CD4-positive, CD25-positive, alpha-beta regulatory T cell (primary cell): ENCODE data around the gene MIA. TPM values are rescaled to one million over a fixed set of nuclear protein-coding genes. Genes with fewer than 3 reads are reported as not detected.

Source experiments
- ATAC-seq, 2 donors: fragments of 150-1000 bp; cut with Tn5 transposase; one replicate each; pipeline ENCODE4 v1.10.0; 2021; ENCODE audit warnings: low read depth in 2 of 2, moderate number of reproducible peaks in 2 of 2, moderate library complexity in 1 of 2
- DNase-seq, 3 donors: peaks; one replicate each; pipeline versions ENCODE4 v3.0.0 to v3.0.0-alpha.2; 2012 to 2022; ENCODE audit warnings: mixed read lengths in 1 of 3
- H3K27ac ChIP-seq: one replicate; pipeline ENCODE4 v1.7.0; 2013; ENCODE audit warnings: mild to moderate bottlenecking, low read length; ENCODE audit not compliant: insufficient read depth, poor library complexity, severe bottlenecking
- H3K27me3 ChIP-seq: one replicate; pipeline ENCODE4 v1.7.0; 2013; ENCODE audit warnings: low read length; ENCODE audit not compliant: control insufficient read depth, insufficient read depth
- H3K36me3 ChIP-seq: one replicate; pipeline ENCODE4 v1.7.0; 2013; ENCODE audit warnings: mild to moderate bottlenecking, low read length, moderate library complexity; ENCODE audit not compliant: control insufficient read depth, insufficient read depth
- H3K4me1 ChIP-seq: 2 replicates; pipeline ENCODE4 v1.7.0; 2013; ENCODE audit warnings: mild to moderate bottlenecking, low read length; ENCODE audit not compliant: insufficient read depth, control insufficient read depth, poor library complexity, severe bottlenecking
- H3K4me3 ChIP-seq: one replicate; pipeline ENCODE4 v1.7.0; 2013; ENCODE audit warnings: low read depth, mild to moderate bottlenecking, low read length, moderate library complexity
- H3K9me3 ChIP-seq, 2 experiments: 1 replicate in 1 of 2; 2 replicates in 1 of 2; pipeline ENCODE4 v1.7.0; 2013; ENCODE audit warnings: low read length in 2 of 2, mild to moderate bottlenecking in 1 of 2, moderate library complexity in 1 of 2; ENCODE audit not compliant: control insufficient read depth in 2 of 2
- H3K27ac Mint-ChIP-seq, 3 donors: one replicate each; pipeline ENCODE4 v1.8.0; 2020 to 2022; ENCODE audit warnings: mild to moderate bottlenecking in 3 of 3, mixed read lengths in 3 of 3, moderate library complexity in 2 of 3
- H3K27me3 Mint-ChIP-seq: one replicate; pipeline ENCODE4 v1.8.0; 2022; ENCODE audit warnings: mild to moderate bottlenecking, mixed read lengths
- H3K36me3 Mint-ChIP-seq: one replicate; pipeline ENCODE4 v1.8.0; 2020; ENCODE audit warnings: mixed read lengths
- H3K4me1 Mint-ChIP-seq, 4 donors: one replicate each; pipeline ENCODE4 v1.8.0; 2020 to 2022; ENCODE audit warnings: mixed read lengths in 4 of 4, mild to moderate bottlenecking in 1 of 4
- H3K4me3 Mint-ChIP-seq, 4 donors: one replicate each; pipeline ENCODE4 v1.8.0; 2020 to 2022; ENCODE audit warnings: mild to moderate bottlenecking in 4 of 4, mixed read lengths in 4 of 4, moderate library complexity in 3 of 4
- H3K9me3 Mint-ChIP-seq, 7 donors: one replicate each; pipeline ENCODE4 v1.8.0; 2020 to 2022; ENCODE audit warnings: mixed read lengths in 7 of 7, mild to moderate bottlenecking in 3 of 7, moderate library complexity in 2 of 7
- polyA plus RNA-seq, 4 donors: library from polyadenylated mRNA; unstranded; fragments of 300-500 nt; fragmentation: Illumina TruSeq; gene quantifications; one replicate each; pipeline ENCODE4 v1.2.3, GENCODE V29; 2021
- total RNA-seq: library from RNA; stranded (reverse); gene quantifications from one replicate; pipeline ENCODE4 v1.2.3, GENCODE V29; 2022

The MIA gene
- total and polyA plus RNA-seq, 5 donors from 2014 or later, result not detected

DNA sequence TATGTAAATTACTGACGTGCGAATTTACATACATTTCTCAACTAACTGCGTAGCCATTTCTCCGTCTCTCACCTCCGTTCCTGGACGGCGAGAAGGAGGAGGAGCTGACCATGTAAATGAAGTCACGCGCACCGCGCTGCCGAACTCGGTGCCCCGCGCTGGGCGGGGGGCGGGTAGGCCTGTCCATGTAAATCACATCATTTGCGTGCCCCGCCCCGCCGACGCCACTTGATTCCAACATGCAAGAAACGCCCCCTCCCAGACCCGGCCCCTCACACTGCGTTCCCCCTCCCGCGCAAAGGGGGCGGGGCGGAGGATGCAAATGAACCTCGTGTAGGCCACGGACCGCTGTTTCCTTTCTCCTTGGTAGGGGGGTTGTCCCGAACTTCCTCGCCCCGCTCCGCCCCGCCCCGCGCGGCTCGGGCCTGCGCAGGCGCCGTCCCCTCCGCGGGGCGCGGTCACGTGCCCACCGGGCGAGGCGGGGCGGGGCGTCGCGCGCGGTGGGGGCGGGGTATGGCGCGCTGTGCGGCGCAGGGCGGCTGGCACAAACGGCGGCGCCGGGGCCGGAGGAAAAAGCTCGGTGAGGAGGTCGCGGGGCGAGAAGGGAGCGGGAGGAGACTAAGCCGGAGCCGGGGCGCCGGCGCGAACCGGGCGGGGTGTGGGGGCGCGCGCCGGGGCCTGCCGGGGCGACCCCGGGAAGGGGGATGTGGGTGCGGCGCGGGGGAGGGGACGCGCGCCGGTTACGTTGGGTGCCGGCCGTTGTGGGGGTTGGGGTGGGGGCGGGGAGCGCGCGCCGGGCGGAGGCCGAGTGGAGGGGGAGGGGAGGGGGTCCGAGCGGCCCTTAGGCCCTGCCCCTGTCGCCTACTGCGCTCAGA lies 23.6 kb downstream of the MIA start, which contains the start of gene EGLN2:
Gene EGLN2, plus strand, starts transcription at position 509 of the 875 bp plus-strand sequence. CDS start 1,382 bp downstream, outside the sequence.
- H3K36me3 Mint-ChIP-seq, result peaks cover 13% of the 10 kb centered on the region
- Histone ChIP-seq H3K36me3 (peaks cover 5% of the 10 kb centered on the region), H3K27me3 (no peaks in the 10 kb centered on the region), H3K9me3 (no peaks in the 10 kb centered on the region), H3K4me1 (peaks cover 55% of the 10 kb centered on the region), H3K27ac (peak within 1 kb of the TSS; percentile 96), H3K4me3 (peak within 1 kb of the TSS; percentile 90)
- peak within 1 kb of the TSS; percentile 88 to 96 (median 94) for H3K4me3 Mint-ChIP-seq
- no peaks in the 10 kb centered on the region for H3K27me3 Mint-ChIP-seq
- H3K27ac Mint-ChIP-seq, result peak within 1 kb of the TSS; percentile 96 to 100 (median 100)
- H3K4me1 Mint-ChIP-seq, result peaks cover 6 to 56% (median 30%) of the 10 kb centered on the region in 4 donors
- H3K9me3 Mint-ChIP-seq, result no peaks in the 10 kb centered on the region
- ATAC-seq, result peak; percentile 83 to 87
- peak; percentile 100 for DNase-seq

- ATAC-seq, result no peak
- H3K36me3 Mint-ChIP-seq, result peaks cover 13% of the 10 kb centered on the region
- H3K4me3 Mint-ChIP-seq, result peak overlapping the region; percentile 88 to 96 (median 92)
Measured at GRCh38 chr19:40799558-40800338, 24.4 kb downstream of the MIA start.

GRCh38 chr19:40800339-40800996 lies 25.1 kb downstream of the MIA start:
- H3K4me3 ChIP-seq, result peak overlapping the region; percentile 74
- peak overlapping the region; percentile 74 for H3K27ac ChIP-seq
- ATAC-seq, result no peak
- no peaks in the 10 kb centered on the region for H3K27me3 Mint-ChIP-seq
- peaks cover 70% of the 10 kb centered on the region for H3K4me1 ChIP-seq
- no peak for DNase-seq
- no peaks in the 10 kb centered on the region for H3K9me3 ChIP-seq
- H3K4me1 Mint-ChIP-seq, result peaks cover 14 to 72% (median 44%) of the 10 kb centered on the region in 4 donors
- peaks cover 13% of the 10 kb centered on the region for H3K36me3 Mint-ChIP-seq
- peak overlapping the region; percentile 88 to 96 (median 92) for H3K4me3 Mint-ChIP-seq
- H3K36me3 ChIP-seq, result peaks cover 6% of the 10 kb centered on the region
- peaks cover 0 to 1% (median 0%) of the 10 kb centered on the region in 7 donors for H3K9me3 Mint-ChIP-seq
- no peaks in the 10 kb centered on the region for H3K27me3 ChIP-seq
- peak overlapping the region; percentile 87 to 91 (median 91) for H3K27ac Mint-ChIP-seq

More at GRCh38 chr19:40799558-40800338, 24.4 kb downstream of the MIA start:
- Histone ChIP-seq H3K27me3 (no peaks in the 10 kb centered on the region), H3K4me3 (peak overlapping the region; percentile 74), H3K36me3 (peaks cover 5% of the 10 kb centered on the region), H3K27ac (peak overlapping the region; percentile 74), H3K4me1 (peaks cover 63% of the 10 kb centered on the region), H3K9me3 (no peaks in the 10 kb centered on the region)
- peak overlapping the region; percentile 87 to 91 (median 91) for H3K27ac Mint-ChIP-seq
- no peaks in the 10 kb centered on the region for H3K27me3 Mint-ChIP-seq
- peaks cover 10 to 64% (median 38%) of the 10 kb centered on the region in 4 donors for H3K4me1 Mint-ChIP-seq
- peak in 1 of 3 donors; percentile 24 for DNase-seq
- peaks cover 0 to under 1% (median 0%) of the 10 kb centered on the region in 7 donors for H3K9me3 Mint-ChIP-seq

GRCh38 chr19:40800997-40801377 lies 25.7 kb downstream of the MIA start:
- Mint-ChIP-seq H3K27ac (peak overlapping the region in 2 of 3 donors; percentile 15 to 29), H3K9me3 (peaks cover 0 to 1% (median 0%) of the 10 kb centered on the region in 7 donors), H3K4me3 (peak overlapping the region; percentile 88 to 96 (median 92)), H3K4me1 (peaks cover 14 to 77% (median 49%) of the 10 kb centered on the region in 4 donors), H3K27me3 (no peaks in the 10 kb centered on the region), H3K36me3 (peaks cover 13% of the 10 kb centered on the region)
- peaks cover 75% of the 10 kb centered on the region for H3K4me1 ChIP-seq
- no peak overlapping the region for H3K4me3 ChIP-seq
- no peak for ATAC-seq
- H3K9me3 ChIP-seq, result no peaks in the 10 kb centered on the region
- no peak for DNase-seq
- H3K27me3 ChIP-seq, result no peaks in the 10 kb centered on the region
- peak overlapping the region; percentile 74 for H3K27ac ChIP-seq
- H3K36me3 ChIP-seq, result peaks cover 10% of the 10 kb centered on the region

DNA sequence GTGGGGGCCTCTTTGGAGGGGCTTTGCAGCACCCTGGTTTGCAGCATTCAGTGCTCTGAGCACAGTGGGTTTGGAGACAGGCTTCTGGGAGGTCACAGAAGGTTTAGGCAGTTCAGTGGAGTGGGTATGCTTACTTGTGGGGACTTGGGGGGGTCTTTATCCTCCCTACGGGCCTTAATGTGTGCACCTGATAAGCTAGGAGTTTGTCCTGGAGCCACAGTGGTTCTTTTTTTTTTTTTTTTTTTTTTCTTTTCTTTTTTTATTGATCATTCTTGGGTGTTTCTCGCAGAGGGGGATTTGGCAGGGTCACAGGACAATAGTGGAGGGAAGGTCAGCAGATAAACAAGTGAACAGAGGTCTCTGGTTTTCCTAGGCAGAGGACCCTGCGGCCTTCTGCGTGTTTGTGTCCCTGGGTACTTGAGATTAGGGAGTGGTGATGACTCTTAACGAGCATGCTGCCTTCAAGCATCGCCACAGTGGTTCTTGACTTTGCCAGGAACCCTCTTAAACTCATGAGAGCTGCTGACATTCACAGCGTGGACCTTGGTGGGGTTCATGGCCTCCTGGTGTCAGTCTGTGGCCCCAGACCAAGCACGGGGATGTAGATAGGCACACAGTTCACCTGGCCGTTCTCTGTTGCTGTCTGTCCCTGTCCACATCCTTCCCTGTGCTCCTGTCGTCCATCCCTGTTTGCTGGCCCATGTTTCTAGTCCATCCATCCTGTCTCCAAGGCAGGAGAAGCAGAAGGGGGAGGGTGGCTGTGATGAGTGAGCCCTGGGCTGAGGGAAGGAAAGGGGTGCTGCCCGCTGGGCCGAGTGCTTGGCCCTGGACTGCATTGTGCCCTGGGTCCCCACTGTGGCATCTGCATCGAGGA lies 26.3 kb downstream of the MIA start:
- DNase-seq, result no peak
- Histone ChIP-seq H3K27ac (peak overlapping the region; percentile 88), H3K36me3 (peaks cover 10% of the 10 kb centered on the region), H3K4me1 (peaks cover 82% of the 10 kb centered on the region), H3K9me3 (no peaks in the 10 kb centered on the region), H3K4me3 (peak overlapping the region; percentile 66), H3K27me3 (no peaks in the 10 kb centered on the region)
- no peak for ATAC-seq
- peak overlapping the region; percentile 88 to 99 (median 89) for H3K27ac Mint-ChIP-seq
- peaks cover 13% of the 10 kb centered on the region for H3K36me3 Mint-ChIP-seq
- no peaks in the 10 kb centered on the region for H3K27me3 Mint-ChIP-seq
- H3K4me3 Mint-ChIP-seq, result peak overlapping the region; percentile 88 to 96 (median 92)
- H3K4me1 Mint-ChIP-seq, result peaks cover 14 to 83% (median 55%) of the 10 kb centered on the region in 4 donors
- peaks cover 0 to 1% (median 0%) of the 10 kb centered on the region in 7 donors for H3K9me3 Mint-ChIP-seq

GRCh38 chr19:40802300-40803169 lies 27.2 kb downstream of the MIA start:
- Mint-ChIP-seq H3K9me3 (peaks cover 0 to 1% (median 0%) of the 10 kb centered on the region in 7 donors), H3K4me1 (peaks cover 14 to 88% (median 62%) of the 10 kb centered on the region in 4 donors), H3K4me3 (peak overlapping the region; percentile 88 to 96 (median 92)), H3K27me3 (no peaks in the 10 kb centered on the region), H3K36me3 (peaks cover 18% of the 10 kb centered on the region), H3K27ac (peak overlapping the region; percentile 89 to 99 (median 98))
- H3K4me3 ChIP-seq, result peak overlapping the region; percentile 67
- no peaks in the 10 kb centered on the region for H3K9me3 ChIP-seq
- H3K27ac ChIP-seq, result peak overlapping the region; percentile 88
- H3K36me3 ChIP-seq, result peaks cover 12% of the 10 kb centered on the region
- H3K4me1 ChIP-seq, result peaks cover 89% of the 10 kb centered on the region
- ATAC-seq (no peak), DNase-seq (no peak)
- no peaks in the 10 kb centered on the region for H3K27me3 ChIP-seq
